ENCODE results near the gene SCAPER.

GRCh38 chr15:76829939-76830338, 75.2 kb downstream of the SCAPER start:
- TF ChIP-seq CTCF (IDR thresholded peaks at IDR 0.05): no peak
- no peak for TF ChIP-seq ZNF425 (CRISPR knock-in tag; conservative IDR thresholded peaks at IDR 0.05)
- TF ChIP-seq USF2 (CRISPR knock-in tag; IDR thresholded peaks at IDR 0.05): no peak
- no peak for TF ChIP-seq MAX (CRISPR knock-in tag; IDR thresholded peaks at IDR 0.05)
- no peak for TF ChIP-seq ZNF232 (CRISPR knock-in tag; IDR thresholded peaks at IDR 0.05)
- no peak for TF ChIP-seq USF1 (CRISPR knock-in tag; IDR thresholded peaks at IDR 0.05)
- no peak for TF ChIP-seq GABPB1 (CRISPR knock-in tag; IDR thresholded peaks at IDR 0.05)
- no peak for TF ChIP-seq RELA (CRISPR knock-in tag; IDR thresholded peaks at IDR 0.05; ENCODE audit: borderline replicate concordance)
- no peak for TF ChIP-seq FOXJ3 (CRISPR knock-in tag; IDR thresholded peaks at IDR 0.05; ENCODE audit: borderline replicate concordance)
- no peak for TF ChIP-seq ZNF512 (CRISPR knock-in tag; IDR thresholded peaks at IDR 0.05; ENCODE audit: borderline replicate concordance)
- no peak for TF ChIP-seq ZNF281 (CRISPR knock-in tag; IDR thresholded peaks at IDR 0.05)

Data from WTC11 (cell line).